Muscle of leg (tissue), 11 donors: ENCODE results near the gene SLC2A1. TPM values are rescaled to one million over a fixed set of nuclear protein-coding genes. Genes with fewer than 3 reads are reported as not detected.

Experiments
- DNase-seq: peaks from one replicate; pipeline ENCODE4 v3.0.0; 2013
- H3K27ac ChIP-seq: one replicate; pipeline ENCODE4 v1.5.1; 2013; ENCODE audit warnings: mild to moderate bottlenecking, low read length, control low read depth
- H3K27me3 ChIP-seq: one replicate; pipeline ENCODE4 v1.6.1; 2013; ENCODE audit warnings: low read length; ENCODE audit not compliant: control insufficient read depth, insufficient read depth
- H3K36me3 ChIP-seq: one replicate; pipeline ENCODE4 v1.6.1; 2013; ENCODE audit warnings: low read length; ENCODE audit not compliant: control insufficient read depth, insufficient read depth
- H3K4me1 ChIP-seq: one replicate; pipeline ENCODE4 v1.6.1; 2013; ENCODE audit warnings: low read length; ENCODE audit not compliant: control insufficient read depth, insufficient read depth
- H3K4me3 ChIP-seq: one replicate; pipeline ENCODE4 v1.5.1; 2013; ENCODE audit warnings: low read length, control low read depth
- H3K9me3 ChIP-seq: replicated peaks from 2 replicates; pipeline ENCODE4 v1.6.1; 2013; ENCODE audit warnings: low read depth, low read length; ENCODE audit not compliant: control insufficient read depth
- WGBS: methylation state at CpG from one replicate; pipeline ENCODE4 v1.1.5; 2013; ENCODE audit warnings: missing lambda C conversion rate; ENCODE audit not compliant: insufficient coverage; 5-methylcytosine and 5-hydroxymethylcytosine counted together
- polyA plus RNA-seq, 8 donors: library from polyadenylated mRNA; unstranded; fragments of 120-200 nt; gene quantifications; one replicate each; pipeline versions ENCODE4 v1.2.1 to v1.2.3, GENCODE V29; 2013; ENCODE audit warnings: inconsistent platforms in 1 of 8, low replicate concordance in 1 of 8; ENCODE audit not compliant: insufficient read length in 8 of 8, insufficient read depth in 1 of 8
- total RNA-seq: library from RNA; stranded (reverse); fragments of 120-200 nt; gene quantifications from one replicate; pipeline ENCODE4 v1.2.4, GENCODE V29; 2013

SLC2A1 gene
- total and polyA plus RNA-seq, 9 donors: 15.9 to 43.7 (median 18.6) TPM

DNA sequence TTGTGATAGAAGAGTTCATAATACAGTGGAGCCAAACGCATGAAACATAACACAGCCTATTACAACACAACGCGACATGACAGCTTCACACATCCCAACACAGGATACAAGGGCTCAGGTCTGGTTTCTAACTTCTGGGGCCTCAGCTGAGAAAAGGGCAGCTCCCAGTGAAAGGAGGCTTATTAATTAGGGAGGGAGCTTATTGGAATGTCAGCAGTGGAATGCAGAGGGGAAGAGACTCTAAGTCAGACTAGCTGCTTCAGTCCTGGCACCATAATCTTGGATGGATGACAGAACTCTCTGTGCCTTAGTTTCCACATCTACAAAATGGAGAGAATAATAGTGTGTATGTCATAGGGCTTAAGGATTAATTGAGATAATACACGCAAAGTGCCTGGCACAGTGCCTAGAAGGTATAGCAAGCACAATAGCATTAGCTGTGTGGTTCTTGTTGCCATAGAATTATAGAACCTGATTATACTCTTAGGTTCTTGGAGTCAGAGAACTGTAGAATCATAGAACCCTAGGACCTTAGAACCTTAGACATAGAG, 22.7 kb upstream of the SLC2A1 start:
- Histone ChIP-seq H3K27ac (no peak overlapping the region), H3K9me3 (no peaks in the 10 kb centered on the region), H3K27me3 (no peaks in the 10 kb centered on the region), H3K4me3 (no peak overlapping the region), H3K4me1 (no peaks in the 10 kb centered on the region), H3K36me3 (no peaks in the 10 kb centered on the region)
- WGBS: no CpG with 5 or more reads among the region's 4 CpGs
- no peak for DNase-seq

DNA sequence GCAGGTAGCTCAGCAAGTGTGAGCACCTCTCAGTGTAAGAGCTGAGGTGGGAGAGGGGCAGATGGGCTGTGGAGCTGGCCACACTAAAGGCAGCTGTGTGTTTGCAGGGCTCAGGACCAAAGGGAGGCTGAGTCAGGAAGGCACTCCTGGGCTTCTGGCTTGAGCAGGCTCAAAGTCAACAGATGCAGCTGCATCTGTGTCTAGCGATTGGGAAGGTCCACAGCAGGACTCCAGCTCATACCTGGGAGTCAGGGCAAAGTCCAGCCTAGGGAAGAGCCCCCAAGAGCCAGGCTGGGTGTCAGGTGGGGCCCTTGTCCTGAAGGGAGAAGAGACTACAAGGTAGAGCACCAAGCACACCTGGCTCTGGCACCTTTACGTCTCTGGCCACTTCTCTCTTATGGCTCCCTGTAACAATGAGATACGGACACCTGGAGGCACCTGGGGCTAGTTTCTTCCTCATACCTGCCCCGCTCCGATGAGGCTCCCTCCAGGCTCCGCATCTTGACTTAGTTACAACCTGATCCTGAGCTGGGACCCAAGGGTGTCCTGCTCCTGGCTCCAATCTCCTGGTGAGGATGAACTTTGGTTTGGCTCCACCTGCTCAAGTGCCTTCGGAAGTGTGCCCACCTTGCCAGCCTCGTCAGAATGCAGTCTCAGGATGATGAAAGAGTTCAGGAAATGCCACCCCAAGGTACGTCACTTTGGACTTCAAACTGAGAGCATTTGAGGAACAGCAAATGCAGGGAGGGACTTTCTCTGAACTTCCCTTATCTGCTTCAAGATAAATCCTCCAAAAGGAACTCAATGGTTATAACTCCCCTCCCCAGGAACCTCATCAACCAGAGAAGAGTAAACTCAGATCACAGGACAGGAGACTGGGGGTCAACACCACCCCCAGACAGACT, 21.5 kb upstream of the SLC2A1 start:
- no peaks in the 10 kb centered on the region for H3K27me3 ChIP-seq
- DNase-seq: no peak
- WGBS: 85% methylated on average over 8 of the region's 9 CpGs
- H3K4me3 ChIP-seq: no peak overlapping the region
- peaks cover 2% of the 10 kb centered on the region for H3K36me3 ChIP-seq
- no peaks in the 10 kb centered on the region for H3K4me1 ChIP-seq
- H3K9me3 ChIP-seq: no peaks in the 10 kb centered on the region
- H3K27ac ChIP-seq: no peak overlapping the region

DNA sequence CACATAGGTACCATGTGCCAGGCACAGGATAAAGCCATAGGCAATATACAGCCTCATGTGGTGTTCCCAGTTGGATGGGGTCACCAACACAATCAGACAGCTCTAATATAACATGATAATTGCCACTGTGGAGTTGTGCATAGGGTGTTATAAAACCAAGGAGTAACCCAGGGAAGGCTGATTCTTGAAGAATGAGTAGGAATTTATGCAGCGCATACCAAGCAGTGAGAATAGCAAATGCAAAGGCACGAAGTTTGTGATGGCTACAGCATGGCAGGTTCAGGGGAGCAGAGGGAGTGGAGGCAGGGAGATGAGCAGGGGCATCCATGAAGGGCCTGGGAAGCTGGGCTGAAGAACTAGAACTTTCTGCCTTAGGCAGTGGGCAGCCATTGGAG, 20.4 kb upstream of the SLC2A1 start:
- Histone ChIP-seq H3K4me3 (no peak overlapping the region), H3K27ac (no peak overlapping the region), H3K36me3 (peaks cover 3% of the 10 kb centered on the region), H3K9me3 (no peaks in the 10 kb centered on the region), H3K27me3 (no peaks in the 10 kb centered on the region), H3K4me1 (no peaks in the 10 kb centered on the region)
- no peak for DNase-seq
- 70% methylated on average over 2 of the region's 2 CpGs for WGBS

DNA sequence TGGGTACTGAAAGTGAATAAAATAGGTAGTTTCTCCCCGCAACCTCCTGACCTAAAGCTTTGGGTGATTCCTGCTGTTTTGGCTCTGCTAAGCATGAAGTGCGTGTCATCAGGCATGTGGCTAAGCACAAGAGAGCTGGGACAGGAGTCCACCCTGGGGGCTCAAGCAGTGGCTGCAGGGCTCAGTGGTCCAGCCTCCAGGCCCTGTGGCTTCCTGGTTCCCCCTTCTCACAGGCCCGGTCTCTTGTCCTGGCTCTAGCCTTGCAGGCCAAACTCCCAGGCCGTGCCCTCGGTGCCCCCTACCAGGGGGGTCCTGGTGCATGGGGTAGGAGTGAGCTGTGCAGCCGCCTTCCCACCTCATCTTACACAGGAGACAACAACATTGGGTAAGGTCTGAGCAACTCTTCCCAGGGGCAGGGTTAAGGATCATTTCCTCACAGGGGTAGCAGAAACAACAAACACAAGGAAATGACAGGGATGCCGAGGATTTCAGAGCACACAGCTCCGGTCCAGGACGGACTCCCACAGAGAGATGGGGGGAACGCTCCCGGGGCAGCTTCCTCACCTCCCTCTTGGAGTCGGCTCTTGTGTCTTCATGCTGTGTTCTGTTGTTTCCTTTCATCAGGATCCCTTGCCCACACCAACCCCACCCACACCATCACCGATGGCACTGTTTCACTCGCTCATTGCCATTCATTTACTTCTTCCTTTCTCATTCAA, 19.8 kb upstream of the SLC2A1 start:
- H3K27ac ChIP-seq: no peak overlapping the region
- 64% methylated on average over 8 of the region's 14 CpGs for WGBS

DNA sequence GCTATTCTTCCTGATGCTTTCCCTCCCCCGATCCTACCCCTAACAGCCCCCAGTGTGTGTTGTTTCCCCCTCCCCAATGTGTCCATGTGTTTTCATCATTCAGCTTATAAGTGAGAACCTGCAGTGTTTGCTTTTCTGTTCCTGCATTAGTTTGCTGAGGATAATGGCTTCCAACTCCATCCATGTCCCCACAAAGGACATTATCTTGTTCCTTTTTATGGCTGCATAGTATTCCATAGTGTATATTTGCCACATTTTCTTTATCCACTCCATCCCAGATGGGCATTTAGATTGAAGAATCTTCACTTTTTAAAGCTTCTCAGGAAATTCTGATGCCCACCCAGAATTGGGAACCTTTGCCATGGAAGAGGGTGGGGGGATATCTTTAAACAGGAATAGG, 19.0 kb upstream of the SLC2A1 start:
- H3K4me1 ChIP-seq: no peaks in the 10 kb centered on the region
- WGBS: 57% methylated on average over 1 of the region's 1 CpG
- H3K4me3 ChIP-seq: no peak overlapping the region
- no peak for DNase-seq
- H3K27ac ChIP-seq: no peak overlapping the region
- H3K36me3 ChIP-seq: peaks cover 3% of the 10 kb centered on the region
- no peaks in the 10 kb centered on the region for H3K9me3 ChIP-seq
- no peaks in the 10 kb centered on the region for H3K27me3 ChIP-seq

More for the DNA sequence above, 19.8 kb upstream of the SLC2A1 start:
- H3K9me3 ChIP-seq: no peaks in the 10 kb centered on the region
- DNase-seq: no peak
- H3K4me3 ChIP-seq: no peak overlapping the region
- no peaks in the 10 kb centered on the region for H3K4me1 ChIP-seq
- peaks cover 3% of the 10 kb centered on the region for H3K36me3 ChIP-seq
- no peaks in the 10 kb centered on the region for H3K27me3 ChIP-seq

DNA sequence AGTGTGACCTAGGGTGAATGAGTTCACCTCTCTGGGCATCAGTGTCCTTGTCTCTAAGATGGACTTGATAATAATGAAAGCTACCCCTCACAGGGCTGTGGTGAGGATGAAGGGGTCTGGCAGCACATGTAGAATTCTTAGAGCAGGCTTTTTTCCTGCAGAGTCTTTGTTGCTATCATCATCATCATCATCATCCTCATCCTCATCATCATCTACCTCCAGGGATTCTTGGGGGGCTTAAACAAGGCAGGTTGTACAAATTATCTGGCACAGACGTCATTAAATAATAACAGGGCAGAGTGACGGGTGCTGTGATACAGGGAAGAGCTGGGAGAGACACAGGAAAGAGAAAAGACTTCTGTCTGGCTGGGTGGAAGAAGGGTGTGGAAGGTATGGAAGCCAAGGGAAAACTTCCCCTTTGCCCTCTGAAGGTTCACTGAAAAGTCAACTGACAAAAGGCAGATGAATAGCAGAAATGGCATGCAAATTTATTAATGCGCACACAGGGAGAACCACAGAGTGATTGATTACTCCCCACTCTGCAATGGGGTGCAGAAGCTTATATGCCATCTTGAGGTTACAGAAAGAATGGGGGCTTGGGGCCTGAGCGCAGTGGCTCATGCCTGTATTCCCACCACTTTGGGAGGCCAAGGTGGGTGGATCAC, 17.0 kb upstream of the SLC2A1 start:
- H3K9me3 ChIP-seq: no peaks in the 10 kb centered on the region
- H3K4me1 ChIP-seq: no peaks in the 10 kb centered on the region
- WGBS: 86% methylated on average over 2 of the region's 4 CpGs
- no peak overlapping the region for H3K27ac ChIP-seq
- H3K4me3 ChIP-seq: no peak overlapping the region
- H3K36me3 ChIP-seq: peaks cover 3% of the 10 kb centered on the region
- no peaks in the 10 kb centered on the region for H3K27me3 ChIP-seq
- DNase-seq: no peak

DNA sequence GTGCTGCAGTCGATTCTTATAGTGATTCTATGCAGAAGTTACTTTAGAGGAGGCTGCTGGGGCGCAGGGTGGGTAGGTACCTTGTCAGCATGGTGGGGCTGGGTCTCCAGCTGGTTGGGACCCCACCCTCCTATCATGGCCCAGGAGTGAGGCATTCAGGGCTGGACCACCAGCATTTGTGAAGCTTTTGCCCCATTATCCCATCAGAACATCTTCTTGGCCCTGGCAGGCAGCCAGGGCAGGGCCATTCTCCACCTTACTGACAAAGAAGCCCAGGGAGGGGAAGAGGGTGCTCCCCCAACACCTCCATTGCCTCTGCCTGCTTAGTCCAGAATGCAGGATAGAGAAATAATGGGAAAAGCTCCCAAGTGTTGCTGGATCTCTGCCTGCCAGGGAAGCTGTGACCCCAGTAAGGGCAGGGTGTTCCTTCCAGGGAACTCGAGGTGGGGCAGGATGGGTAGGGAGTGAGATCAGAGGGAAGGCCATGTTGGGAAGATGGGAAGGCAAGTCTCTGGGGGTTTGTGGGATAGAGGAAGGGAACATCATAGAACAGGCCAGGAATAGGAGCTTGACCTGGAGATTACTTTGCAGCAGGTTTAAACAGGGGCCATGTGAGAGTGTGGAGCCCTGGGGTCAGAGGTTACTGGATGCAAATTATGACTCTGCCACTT, 16.2 kb upstream of the SLC2A1 start:
- H3K4me3 ChIP-seq: no peak overlapping the region
- H3K9me3 ChIP-seq: no peaks in the 10 kb centered on the region
- no peak overlapping the region for H3K27ac ChIP-seq
- peaks cover 3% of the 10 kb centered on the region for H3K36me3 ChIP-seq
- no peaks in the 10 kb centered on the region for H3K4me1 ChIP-seq
- H3K27me3 ChIP-seq: no peaks in the 10 kb centered on the region
- DNase-seq: no peak
- 65% methylated on average over 2 of the region's 3 CpGs for WGBS

DNA sequence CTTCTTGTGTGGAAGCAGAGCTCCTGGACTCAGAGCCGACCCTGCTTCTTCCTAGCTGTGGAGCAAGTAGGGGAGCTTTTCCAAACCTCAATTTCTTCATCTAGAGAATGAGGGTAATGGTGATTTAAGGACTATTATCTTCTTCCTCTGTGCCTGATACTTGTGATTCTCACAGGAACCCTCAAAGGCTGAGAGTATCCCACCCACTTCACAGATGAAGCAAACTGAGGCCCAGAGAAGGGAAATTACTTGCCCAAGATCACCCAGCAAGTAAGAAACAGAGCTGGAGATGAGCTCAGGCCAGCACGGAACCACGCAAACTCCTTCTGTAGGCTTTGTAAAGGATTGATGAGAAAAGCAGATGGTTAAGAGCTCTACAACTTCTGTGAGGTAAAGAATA, 15.1 kb upstream of the SLC2A1 start:
- Histone ChIP-seq H3K4me3 (no peak overlapping the region), H3K9me3 (no peaks in the 10 kb centered on the region), H3K36me3 (peaks cover 3% of the 10 kb centered on the region), H3K27me3 (no peaks in the 10 kb centered on the region), H3K4me1 (no peaks in the 10 kb centered on the region), H3K27ac (no peak overlapping the region)
- 46% methylated on average over 2 of the region's 3 CpGs for WGBS
- DNase-seq: no peak

DNA sequence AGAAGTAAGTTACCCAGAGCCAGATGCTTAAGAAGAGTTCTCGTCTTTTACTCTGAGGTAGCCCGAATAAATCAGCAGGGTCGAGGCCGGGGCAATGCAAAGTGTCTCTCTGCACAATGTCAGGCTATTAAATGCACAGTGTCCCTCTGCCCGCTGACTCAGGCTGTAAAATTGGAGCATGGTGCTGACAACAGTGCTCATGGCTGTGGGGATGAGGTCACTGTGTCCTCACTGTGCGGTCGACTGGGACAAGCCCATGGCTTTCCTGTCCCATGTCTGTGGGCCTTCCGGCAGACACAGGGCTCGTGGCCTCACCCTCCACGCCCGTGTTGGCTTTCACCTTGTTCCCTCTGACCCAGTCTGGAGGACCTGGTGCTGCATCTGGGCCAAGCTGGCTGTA, 14.6 kb upstream of the SLC2A1 start:
- H3K27ac ChIP-seq: no peak overlapping the region
- no peak for DNase-seq
- H3K4me3 ChIP-seq: no peak overlapping the region
- H3K27me3 ChIP-seq: no peaks in the 10 kb centered on the region
- no peaks in the 10 kb centered on the region for H3K9me3 ChIP-seq
- H3K36me3 ChIP-seq: peaks cover 3% of the 10 kb centered on the region
- 58% methylated on average over 10 of the region's 11 CpGs for WGBS
- no peaks in the 10 kb centered on the region for H3K4me1 ChIP-seq
